NCI-H526 treated with DMSO at 0.1 percent for 48 hours (cell line): ENCODE measurements around the gene OMA1.
"Not testable (repeated sequence)": the region's sequence is repeated elsewhere in the genome, so short reads cannot be mapped to it uniquely, and the experiment has no call there.

Experiments
- DNase-seq: peaks from one replicate; lab custom pipeline; 2025; lab: John Stamatoyannopoulos, UW

OMA1 gene

GRCh38 chr1:58546520-58547308, at the start of gene OMA1:
OMA1 (minus strand) TSS chr1:58546726; CDS start chr1:58539294, 7,432 bp downstream.
- DNase-seq = peak; percentile 93

DNA sequence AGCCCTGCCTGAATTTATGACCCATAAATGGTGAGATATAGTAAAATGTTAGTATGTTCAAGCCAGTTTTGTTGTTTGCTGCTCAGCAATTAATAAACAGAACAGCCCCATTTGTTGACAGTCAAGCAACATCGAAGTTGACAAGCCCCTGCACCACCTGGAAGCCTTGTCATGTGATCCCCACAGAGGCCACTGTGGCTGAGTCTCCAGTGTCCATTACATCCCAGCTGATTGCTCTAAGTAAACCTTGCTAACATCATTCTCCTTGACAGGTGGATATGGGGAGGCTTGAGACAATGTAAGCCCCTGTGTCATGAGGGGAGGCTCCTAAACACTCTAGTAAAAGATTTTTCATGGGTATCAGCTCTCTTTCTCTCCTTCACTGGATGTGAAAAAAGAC, 48.0 kb upstream of the OMA1 start:
- no peak for DNase-seq

DNA sequence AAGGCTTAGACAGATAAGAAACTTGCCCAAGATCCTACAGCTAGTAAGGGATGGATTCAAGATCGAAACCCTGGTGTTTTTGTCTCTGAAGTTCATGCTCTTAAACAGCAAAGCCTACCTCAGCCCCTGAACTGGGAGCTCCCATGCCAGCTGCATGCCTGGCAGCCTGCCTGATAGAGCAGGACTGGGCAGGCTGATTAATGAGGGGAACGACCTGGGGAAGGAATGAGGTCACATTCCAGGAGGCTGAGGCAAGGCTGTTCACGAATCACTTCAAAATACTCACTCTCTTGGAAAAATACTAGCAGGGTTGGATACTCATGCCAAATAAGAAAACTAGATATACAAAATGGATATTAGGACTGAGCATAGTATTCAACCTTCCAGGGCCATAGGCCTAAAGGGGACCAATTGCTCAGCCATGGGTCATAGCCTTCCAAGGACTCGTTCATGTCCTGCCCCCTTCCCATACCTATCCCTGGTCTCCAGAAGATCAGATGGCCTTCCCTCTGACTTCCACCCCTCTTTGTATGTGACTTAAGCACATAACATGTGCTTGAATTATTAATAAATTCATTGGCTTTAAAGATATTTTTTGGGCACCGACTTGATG, 46.1 kb upstream of the OMA1 start:
- DNase-seq = no peak

- DNase-seq = no peak
Observed at GRCh38 chr1:58591806-58592205, 45.3 kb upstream of the OMA1 start.

DNA sequence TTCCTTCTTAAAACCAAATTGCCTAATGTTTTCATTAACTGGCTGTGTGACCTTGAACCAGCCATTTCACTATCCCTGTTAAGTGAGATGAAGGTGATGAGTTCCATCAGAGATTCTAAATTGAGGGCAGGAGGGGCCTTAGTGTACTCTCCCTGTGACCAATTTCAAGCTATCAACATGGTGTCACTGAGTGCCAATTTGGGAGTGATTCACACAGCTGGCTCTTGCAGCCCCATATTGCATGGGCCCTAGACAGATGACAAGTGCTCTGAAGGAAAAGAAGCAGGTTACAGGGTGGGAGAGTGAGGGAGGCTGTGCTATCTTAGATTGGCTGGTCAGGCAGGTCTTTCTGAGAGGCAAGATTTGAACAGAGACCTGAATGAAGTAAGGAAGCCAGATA, 43.5 kb upstream of the OMA1 start:
- DNase-seq = no peak

DNA sequence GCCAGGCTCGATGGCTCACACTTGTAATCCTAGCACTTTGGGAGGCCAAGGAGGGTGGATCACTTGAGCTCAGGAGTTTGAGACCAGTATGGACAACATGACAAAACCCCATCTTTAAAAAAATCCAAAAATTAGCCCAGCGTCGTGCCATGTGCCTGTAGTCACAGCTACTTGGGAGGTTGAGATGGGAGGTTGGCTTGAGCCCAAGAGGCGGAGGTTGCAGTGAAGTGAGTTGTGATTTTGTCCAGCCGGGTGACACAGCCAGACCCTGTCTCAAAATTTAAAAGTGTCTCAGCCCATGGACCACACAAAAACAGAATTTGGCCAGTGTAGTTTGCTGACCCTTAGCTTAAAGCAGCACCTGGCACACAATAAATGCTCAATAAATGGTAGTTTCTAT, 41.9 kb upstream of the OMA1 start:
- no peak for DNase-seq

DNA sequence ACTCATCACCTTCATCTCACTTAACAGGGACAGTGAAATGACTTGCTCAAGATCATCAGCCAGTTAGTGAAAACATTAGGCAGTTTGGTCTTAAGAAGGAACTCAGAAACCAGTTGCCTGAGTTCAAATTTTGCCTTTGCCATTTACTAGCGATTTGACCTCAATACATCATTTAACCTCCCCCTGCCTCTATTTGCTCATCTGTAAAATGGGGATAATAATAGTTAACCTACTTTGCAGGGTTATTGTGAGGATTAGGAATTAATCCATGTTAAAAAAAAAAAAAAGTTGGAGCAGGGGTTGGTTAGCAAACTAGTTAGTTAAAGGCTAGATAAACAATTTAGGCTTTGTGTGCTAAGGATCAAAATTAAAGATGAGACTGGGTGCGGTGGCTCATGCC, 41.1 kb upstream of the OMA1 start:
- no peak for DNase-seq

DNA sequence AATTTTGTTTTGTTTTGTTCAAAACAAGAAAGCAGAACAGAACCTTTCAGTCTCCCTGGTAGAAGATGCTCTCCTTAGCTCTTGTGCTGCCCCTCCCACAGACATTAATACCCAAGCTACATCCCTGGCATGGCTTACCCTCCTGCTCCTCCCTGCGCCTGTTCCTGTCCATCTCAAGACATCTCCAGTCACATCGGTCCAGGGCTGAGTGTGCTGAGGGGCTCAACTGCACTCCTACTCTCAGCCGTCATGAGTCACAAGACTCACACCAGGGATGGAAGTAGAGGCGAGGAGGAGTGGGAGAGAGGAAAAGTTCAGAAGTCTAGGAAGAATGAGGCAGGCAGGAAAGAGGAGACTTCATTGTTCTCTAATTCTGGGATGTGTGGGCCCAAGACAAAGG, 39.7 kb upstream of the OMA1 start:
- no peak for DNase-seq

DNA sequence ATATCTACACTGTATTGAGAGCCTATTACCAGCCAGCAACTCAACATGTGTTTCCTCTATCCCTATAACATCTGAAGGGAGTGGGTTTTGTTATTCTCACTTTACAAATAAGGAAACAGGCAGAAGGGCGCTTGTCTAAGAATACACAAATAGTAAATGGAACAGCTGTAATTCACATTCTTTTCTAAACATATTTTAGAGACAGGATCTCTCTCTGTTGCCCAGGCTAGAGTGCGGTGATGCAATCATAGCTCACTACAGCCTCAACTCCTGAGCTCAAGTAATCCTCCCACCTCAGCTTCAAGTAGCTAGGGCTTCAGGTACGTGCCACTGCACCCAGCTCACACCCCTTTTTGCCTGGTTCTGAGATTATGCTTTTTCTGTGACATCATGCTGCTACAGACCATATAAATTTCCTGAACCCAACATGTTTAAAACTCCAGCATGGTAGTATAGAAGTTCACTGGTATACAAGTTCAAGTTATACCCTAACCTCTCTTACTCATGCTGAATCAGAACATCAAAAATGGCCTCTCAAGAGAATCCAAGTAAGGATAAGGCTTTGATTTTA, 39.1 kb upstream of the OMA1 start:
- no peak for DNase-seq

- DNase-seq = no peak
Observed at GRCh38 chr1:58585166-58585565, 38.6 kb upstream of the OMA1 start.

- no peak for DNase-seq
Observed at GRCh38 chr1:58584082-58584895, 37.8 kb upstream of the OMA1 start.

DNA sequence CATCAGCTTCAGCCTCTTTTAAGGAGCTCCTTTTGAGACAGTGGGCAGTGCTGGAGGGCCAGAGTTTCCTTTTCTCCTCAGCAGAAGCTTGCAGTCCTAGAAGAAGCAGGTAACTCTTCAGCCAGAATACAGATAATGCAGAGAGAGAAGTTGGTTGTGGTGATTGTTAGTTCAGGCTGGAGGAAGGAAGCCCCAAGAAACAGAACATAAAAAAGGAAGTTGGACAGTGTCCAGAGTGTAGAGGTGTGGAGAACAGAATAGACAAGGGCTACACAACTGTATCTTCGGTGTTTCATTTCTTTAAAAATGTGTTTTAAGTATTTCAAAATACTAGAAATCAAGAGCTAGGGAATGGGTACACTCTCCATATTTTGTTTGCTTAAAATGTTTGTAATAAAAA, 37.0 kb upstream of the OMA1 start:
- no peak for DNase-seq

GRCh38 chr1:58582143-58582542, 35.6 kb upstream of the OMA1 start:
- DNase-seq = not testable (repeated sequence)

- DNase-seq = no peak
Observed at GRCh38 chr1:58581641-58582040, 35.1 kb upstream of the OMA1 start.

DNA sequence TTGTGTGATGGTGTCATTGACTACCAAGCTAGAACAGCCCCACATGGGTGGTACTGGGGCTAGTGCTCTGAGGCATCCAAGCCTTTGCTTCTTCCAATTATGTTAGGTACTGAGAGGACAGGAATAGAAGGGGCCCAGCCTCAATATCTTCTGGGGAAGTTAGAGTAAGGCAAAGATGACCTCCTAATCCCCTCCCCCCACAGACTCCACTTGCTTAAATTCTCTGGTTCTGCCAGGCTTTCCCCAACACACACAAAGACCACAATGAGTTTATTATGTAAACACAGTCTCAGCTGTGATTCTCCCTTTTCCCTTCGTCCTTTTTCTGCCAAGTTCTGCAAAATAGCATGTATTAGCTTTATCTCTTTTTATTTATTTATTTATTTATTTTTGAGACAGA, 33.7 kb upstream of the OMA1 start:
- DNase-seq = no peak

- DNase-seq = no peak
Observed at GRCh38 chr1:58577654-58578030, 31.1 kb upstream of the OMA1 start.

DNA sequence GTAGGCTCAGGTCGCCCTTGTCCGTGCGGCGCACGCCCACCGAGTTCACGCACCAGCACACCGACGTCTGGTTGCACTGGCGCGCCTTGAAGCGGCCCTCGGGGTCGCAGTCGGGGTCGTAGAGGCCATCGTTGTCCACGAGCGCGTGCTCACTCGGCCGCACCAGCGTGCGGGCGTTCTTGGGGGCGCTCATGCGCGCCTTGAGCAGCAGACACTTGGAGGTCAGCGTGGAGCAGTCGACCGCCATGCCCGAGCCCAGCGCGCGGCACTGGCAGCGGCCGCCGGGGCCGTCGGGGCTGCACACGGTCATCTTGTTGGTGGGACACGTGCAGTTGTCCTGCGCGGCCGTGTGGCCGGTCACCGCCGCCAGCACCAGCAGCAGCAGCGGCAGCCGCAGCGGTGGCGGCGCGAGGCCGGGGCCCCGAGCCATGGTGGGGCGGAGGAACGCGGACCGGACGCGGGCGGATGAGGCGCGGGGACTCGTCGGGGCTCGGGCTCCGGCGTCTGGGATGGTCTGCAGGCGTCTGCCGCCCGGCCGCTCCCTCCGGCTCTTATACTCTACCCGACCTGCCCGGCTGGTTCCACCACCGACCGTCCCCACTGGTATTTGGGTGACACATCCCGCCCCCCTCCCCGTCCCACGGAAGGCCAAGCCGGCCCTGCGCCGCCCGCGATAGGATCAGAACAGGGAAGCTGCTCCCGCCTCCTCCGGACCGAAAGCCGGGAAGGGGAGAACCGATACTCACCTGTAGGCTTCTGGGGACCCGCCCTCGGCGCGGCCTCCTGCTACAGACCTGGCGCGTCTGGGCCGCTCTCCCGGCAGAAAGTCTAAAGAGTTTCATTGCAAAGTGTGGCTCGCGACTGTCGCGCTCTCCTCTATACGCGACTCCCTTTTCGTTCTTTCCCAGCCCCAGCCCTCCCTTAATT, 30.5 kb upstream of the OMA1 start, which contains the start of gene TACSTD2:
TSS of gene TACSTD2 (minus strand) at position 526 of the 927 bp plus-strand sequence. CDS start at position 430, 96 bp downstream.
- DNase-seq = no peak

- DNase-seq = no peak
Observed at GRCh38 chr1:58576325-58576726, 29.8 kb upstream of the OMA1 start.

DNA sequence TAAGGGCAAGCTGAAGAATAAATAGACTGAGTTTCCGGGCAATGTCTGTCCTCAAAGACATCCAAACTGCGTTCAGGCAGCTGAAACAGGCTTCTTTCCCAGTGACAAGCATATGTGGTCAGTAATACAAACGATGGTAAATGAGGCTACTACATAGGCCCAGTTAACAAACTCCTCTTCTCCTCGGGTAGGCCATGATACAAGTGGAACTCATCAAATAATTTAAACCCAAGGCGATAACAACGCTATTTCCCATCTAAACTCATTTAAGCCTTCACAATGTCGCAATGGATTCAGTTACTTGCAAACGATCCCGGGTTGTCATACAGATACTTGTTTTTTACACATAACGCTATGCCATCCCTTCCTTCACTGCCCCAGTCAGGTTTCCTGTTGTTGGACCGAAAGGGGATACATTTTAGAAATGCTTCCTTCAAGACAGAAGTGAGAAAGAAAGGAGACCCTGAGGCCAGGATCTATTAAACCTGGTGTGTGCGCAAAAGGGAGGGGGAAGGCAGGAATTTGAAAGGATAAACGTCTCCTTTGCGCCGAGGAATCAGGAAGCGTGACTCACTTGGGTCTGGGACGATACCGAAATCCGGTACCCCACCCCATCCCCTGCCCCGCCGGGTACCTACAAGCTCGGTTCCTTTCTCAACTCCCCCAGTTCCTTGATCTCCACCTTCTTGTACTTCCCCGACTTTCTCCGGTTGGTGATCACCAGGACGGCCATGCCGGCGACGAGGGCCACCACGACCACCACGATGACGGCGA, 29.2 kb upstream of the OMA1 start:
- no peak for DNase-seq

DNA sequence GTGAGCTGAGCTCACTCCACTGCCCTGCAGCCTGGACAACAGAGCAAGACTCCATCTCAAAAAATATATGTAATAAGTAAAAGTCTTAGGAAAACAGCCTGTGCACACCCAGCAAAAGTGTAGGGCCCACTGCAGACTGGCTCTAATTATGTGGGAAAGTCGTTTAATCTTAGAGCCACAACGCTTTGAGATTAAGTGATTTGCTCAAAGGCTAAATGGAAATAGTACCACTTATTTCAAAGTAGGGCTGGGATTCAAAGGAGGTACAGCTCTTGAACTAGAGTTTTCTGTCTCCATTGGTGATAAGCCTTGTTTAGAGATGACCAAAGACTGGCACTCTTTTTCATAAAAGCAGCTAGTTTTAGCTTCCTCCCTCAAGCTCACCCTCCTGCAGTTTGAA, 28.3 kb upstream of the OMA1 start:
- no peak for DNase-seq
